OCI-LY1 (cell line): ENCODE results near the gene FAHD2B.
"Not testable (repeated sequence)": the region's sequence is repeated elsewhere in the genome, so short reads cannot be mapped to it uniquely, and the experiment has no call there.

Source experiments
- CTCF ChIP-seq: fragments of 200-600 bp; sonication (generic), shearing (Covaris generic); IDR thresholded peaks from 2 replicates; pipeline ENCODE4 v1.5.1; 2017; ENCODE audit warnings: mild to moderate bottlenecking, antibody characterized with exemption, low read length, moderate library complexity, mixed read lengths
- EZH2 ChIP-seq: fragments of 200-600 bp; sonication (generic), shearing (Covaris generic); IDR thresholded peaks from 2 replicates; pipeline ENCODE4 v1.8.0; 2017; ENCODE audit warnings: borderline replicate concordance, mixed run types, mild to moderate bottlenecking, antibody characterized with exemption, low read length, moderate library complexity, mixed read lengths

- not testable (repeated sequence) for TF ChIP-seq CTCF, EZH2
Observed at GRCh38 chr2:97094772-97095611, at the start of gene FAHD2B.
